B cell (primary cell): ENCODE data around the gene RAB25. TPM values are rescaled to one million over a fixed set of nuclear protein-coding genes. Genes with fewer than 3 reads are reported as not detected.
"Not testable (repeated sequence)": the region's sequence is repeated elsewhere in the genome, so short reads cannot be mapped to it uniquely, and the experiment has no call there.

Experiments used
- ATAC-seq: fragments of 200-7000 bp; cut with Tn5 transposase; one replicate; pipeline ENCODE4 v1.10.0; 2021; ENCODE audit warnings: low read depth, mild to moderate bottlenecking, moderate number of reproducible peaks, moderate library complexity
- CTCF ChIA-PET: fragments of 350-600 bp; sonication (Branson Sonifier 250); formaldehyde crosslinking; loops from one replicate; lab custom pipeline; 2021; ENCODE audit warnings: antibody characterized with exemption, inconsistent platforms; lab: Charles Lee
- POLR2A ChIA-PET: fragments of 350-600 bp; sonication (Branson Sonifier 250); formaldehyde crosslinking; loops from one replicate; lab custom pipeline; 2021; ENCODE audit warnings: antibody characterized with exemption; lab: Charles Lee
- DNase-seq: peaks from one replicate; pipeline ENCODE4 v3.0.0; 2013
- H2AFZ ChIP-seq: 2 replicates; pipeline ENCODE4 v1.6.1; 2012; ENCODE audit warnings: mild to moderate bottlenecking, low read depth, low read length; ENCODE audit not compliant: insufficient read depth, poor library complexity, severe bottlenecking
- H3K27ac ChIP-seq, 2 donors: 1 replicate in 1 of 2; 2 replicates in 1 of 2; pipeline ENCODE4 v1.5.1; 2012 to 2013; ENCODE audit warnings: low read length in 2 of 2, mild to moderate bottlenecking in 2 of 2, moderate library complexity in 1 of 2
- H3K27me3 ChIP-seq, 4 experiments: fragments of 200-600 bp in 1 of 4; sonication (generic) in 1 of 4; replicated peaks in 1 of 4; 1 replicate in 2 of 4; 2 replicates in 2 of 4; pipeline versions ENCODE4 v1.6.1 to v1.7.0; 2013 to 2016; ENCODE audit warnings: low read length in 3 of 4, mild to moderate bottlenecking in 2 of 4, mixed read lengths in 1 of 4, moderate library complexity in 1 of 4; ENCODE audit not compliant: insufficient read depth in 4 of 4, control insufficient read depth in 3 of 4; ENCODE audit errors: control extremely low read depth in 1 of 4
- H3K36me3 ChIP-seq, 2 experiments: replicated peaks in 1 of 2; 1 replicate in 1 of 2; 2 replicates in 1 of 2; pipeline versions ENCODE4 v1.6.1 to v1.7.1; 2013; ENCODE audit warnings: low read length in 1 of 2; ENCODE audit not compliant: insufficient read depth in 2 of 2, control insufficient read depth in 1 of 2; ENCODE audit errors: control extremely low read depth in 1 of 2, extremely low read depth in 1 of 2
- H3K4me1 ChIP-seq, 2 donors: fragments of 200-600 bp in 1 of 2; sonication (generic) in 1 of 2; 1 replicate in 1 of 2; 2 replicates in 1 of 2; pipeline versions ENCODE4 v1.5.1 to v1.6.1; 2013 to 2017; ENCODE audit warnings: low read length in 2 of 2; ENCODE audit not compliant: control insufficient read depth in 2 of 2, insufficient read depth in 2 of 2
- H3K4me2 ChIP-seq: replicated peaks from 2 replicates; pipeline ENCODE3; 2012; ENCODE audit warnings: mild to moderate bottlenecking, low read depth, low read length; ENCODE audit not compliant: poor library complexity, severe bottlenecking
- H3K4me3 ChIP-seq, 5 experiments: fragments of 200-600 bp in 1 of 5; sonication (generic) in 1 of 5; 1 replicate in 3 of 5; 2 replicates in 2 of 5; pipeline versions ENCODE4 v1.5.1 to v1.7.0; 2011 to 2016; ENCODE audit warnings: low read length in 4 of 5, mild to moderate bottlenecking in 4 of 5, low read depth in 2 of 5, control low read depth in 1 of 5, moderate library complexity in 1 of 5; ENCODE audit not compliant: insufficient read depth in 1 of 5; ENCODE audit errors: control extremely low read depth in 1 of 5, extremely low read depth in 1 of 5
- H3K79me2 ChIP-seq: fragments of 200-600 bp; sonication (generic); one replicate; pipeline ENCODE4 v1.6.0; 2016; ENCODE audit warnings: low read length; ENCODE audit not compliant: control insufficient read depth, insufficient read depth
- H3K9ac ChIP-seq: fragments of 200-600 bp; sonication (generic); 2 replicates; pipeline ENCODE4 v1.6.1; 2017; ENCODE audit warnings: mild to moderate bottlenecking, low read length, moderate library complexity
- H3K9me3 ChIP-seq, 3 donors: one replicate each; pipeline versions ENCODE4 v1.6.1 to v1.7.1; 2013; ENCODE audit warnings: low read length in 2 of 3; ENCODE audit not compliant: control insufficient read depth in 2 of 3, insufficient read depth in 1 of 3; ENCODE audit errors: control extremely low read depth in 1 of 3
- H4K20me1 ChIP-seq: 2 replicates; pipeline ENCODE4 v1.6.0; 2012; ENCODE audit warnings: mild to moderate bottlenecking, low read length; ENCODE audit not compliant: insufficient read depth, control insufficient read depth, poor library complexity, severe bottlenecking
- H3K27ac Mint-ChIP-seq: one replicate; pipeline ENCODE4 v1.8.0; 2021; ENCODE audit warnings: mixed read lengths
- H3K27me3 Mint-ChIP-seq: one replicate; pipeline ENCODE4 v1.8.0; 2021; ENCODE audit warnings: mixed read lengths
- H3K4me1 Mint-ChIP-seq: one replicate; pipeline ENCODE4 v1.8.0; 2021; ENCODE audit warnings: mixed read lengths
- H3K4me3 Mint-ChIP-seq: one replicate; pipeline ENCODE4 v1.8.0; 2021; ENCODE audit warnings: mixed read lengths
- H3K9me3 Mint-ChIP-seq: one replicate; pipeline ENCODE4 v1.8.0; 2022; ENCODE audit warnings: mixed read lengths; ENCODE audit not compliant: insufficient read depth
- EZH2 ChIP-seq: IDR thresholded peaks from 2 replicates; pipeline ENCODE4 v1.6.1; 2012; ENCODE audit warnings: borderline replicate concordance, low read depth, mild to moderate bottlenecking, moderate library complexity, low read length; ENCODE audit not compliant: insufficient read depth, poor library complexity, severe bottlenecking
- WGBS: methylation state at CpG from one replicate; pipeline ENCODE4 v1.1.5; 2013; ENCODE audit warnings: missing lambda C conversion rate; ENCODE audit not compliant: insufficient coverage; 5-methylcytosine and 5-hydroxymethylcytosine counted together
- intact Hi-C: fragments of 100-400 bp; cut with micrococcal nuclease; formaldehyde crosslinking; loops from one replicate; pipeline ENCODE4 v1.10.0; 2022
- polyA plus RNA-seq: library from polyadenylated mRNA; depleted of rRNA; stranded (reverse); fragments of >200 nt; gene quantifications from 2 replicates; pipeline ENCODE4 v1.2.3, GENCODE V29; 2012
- total RNA-seq, 2 donors: library from RNA; stranded (reverse); fragments of 120-200 nt in 1 of 2; gene quantifications; 1 replicate in 1 of 2; 2 replicates in 1 of 2; pipeline versions ENCODE4 v1.2.3 to v1.2.4, GENCODE V29; 2013 to 2022
- TF ChIP-seq, protein P1 (sequence below): fragments of 200-600 bp; IDR thresholded peaks from one replicate; pipeline ENCODE4 v1.8.0; 2022; ENCODE audit warnings: antibody characterized with exemption, mild to moderate bottlenecking

Gene RAB25
- total and polyA plus RNA-seq, 2 donors (not counting 1 experiment from before 2014, with no cell fraction given): 0.69 to 2.2 TPM

- H3K27me3 Mint-ChIP-seq, H3K27ac ChIP-seq, H2AFZ ChIP-seq, H3K4me3 Mint-ChIP-seq, H4K20me1 ChIP-seq, DNase-seq, H3K9me3 ChIP-seq, H3K79me2 ChIP-seq, H3K27me3 ChIP-seq, H3K4me3 ChIP-seq, H3K4me2 ChIP-seq, H3K9me3 Mint-ChIP-seq, H3K9ac ChIP-seq, POLR2A ChIA-PET, ATAC-seq, intact Hi-C loops, H3K27ac Mint-ChIP-seq, H3K36me3 ChIP-seq, CTCF ChIA-PET: not testable (repeated sequence)
- H3K4me1 ChIP-seq: peaks cover 10 to 16% of the 10 kb centered on the region in 2 donors
- WGBS: 100% methylated on average over 3 of the region's 7 CpGs
- H3K4me1 Mint-ChIP-seq: peaks cover 14% of the 10 kb centered on the region
These were observed 10.4 kb downstream of the RAB25 start for GRCh38 chr1:156071332-156071816.

- Histone ChIP-seq H3K9ac (no peak overlapping the region), H3K27me3 (peaks cover 0 to 4% (median 1%) of the 10 kb centered on the region in 4 experiments), H3K4me1 (peaks cover 11 to 23% of the 10 kb centered on the region in 2 donors), H3K79me2 (no peaks in the 10 kb centered on the region), H3K4me2 (no peak overlapping the region), H2AFZ (no peak overlapping the region), H3K4me3 (no peak overlapping the region), H3K9me3 (peaks cover 0 to 4% (median 0%) of the 10 kb centered on the region in 3 donors), H3K36me3 (no peaks in the 10 kb centered on the region), H4K20me1 (no peaks in the 10 kb centered on the region), H3K27ac (no peak overlapping the region)
- CTCF ChIA-PET: no interaction called here
- Mint-ChIP-seq H3K27me3 (no peaks in the 10 kb centered on the region), H3K4me3 (no peak overlapping the region), H3K4me1 (peaks cover 20% of the 10 kb centered on the region), H3K27ac (no peak overlapping the region), H3K9me3 (no peaks in the 10 kb centered on the region)
- intact Hi-C loops: no loop called here
- TF ChIP-seq, protein P1, sequence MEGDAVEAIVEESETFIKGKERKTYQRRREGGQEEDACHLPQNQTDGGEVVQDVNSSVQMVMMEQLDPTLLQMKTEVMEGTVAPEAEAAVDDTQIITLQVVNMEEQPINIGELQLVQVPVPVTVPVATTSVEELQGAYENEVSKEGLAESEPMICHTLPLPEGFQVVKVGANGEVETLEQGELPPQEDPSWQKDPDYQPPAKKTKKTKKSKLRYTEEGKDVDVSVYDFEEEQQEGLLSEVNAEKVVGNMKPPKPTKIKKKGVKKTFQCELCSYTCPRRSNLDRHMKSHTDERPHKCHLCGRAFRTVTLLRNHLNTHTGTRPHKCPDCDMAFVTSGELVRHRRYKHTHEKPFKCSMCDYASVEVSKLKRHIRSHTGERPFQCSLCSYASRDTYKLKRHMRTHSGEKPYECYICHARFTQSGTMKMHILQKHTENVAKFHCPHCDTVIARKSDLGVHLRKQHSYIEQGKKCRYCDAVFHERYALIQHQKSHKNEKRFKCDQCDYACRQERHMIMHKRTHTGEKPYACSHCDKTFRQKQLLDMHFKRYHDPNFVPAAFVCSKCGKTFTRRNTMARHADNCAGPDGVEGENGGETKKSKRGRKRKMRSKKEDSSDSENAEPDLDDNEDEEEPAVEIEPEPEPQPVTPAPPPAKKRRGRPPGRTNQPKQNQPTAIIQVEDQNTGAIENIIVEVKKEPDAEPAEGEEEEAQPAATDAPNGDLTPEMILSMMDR: no peak
- TF ChIP-seq EZH2: no peak
- ATAC-seq (no peak), DNase-seq (no peak)
- POLR2A ChIA-PET: no interaction called here
- 86% methylated on average over 2 of the region's 6 CpGs for WGBS
These were observed 11.3 kb downstream of the RAB25 start for GRCh38 chr1:156072251-156072650.
